HL-60 (cell line): ENCODE data around the gene RTN4RL2.

Source experiments
- DNase-seq, 2 experiments: peaks; one replicate each; pipeline ENCODE4 v3.0.0-alpha.2; 2010 to 2020; ENCODE audit warnings: low read depth in 1 of 2, low spot score in 1 of 2
- H3K27ac ChIP-seq: fragments of 250-450 bp; sonication (Bioruptor Pico); replicated peaks from 2 replicates; pipeline ENCODE4 v1.5.1; 2020; ENCODE audit warnings: mild to moderate bottlenecking, moderate library complexity
- H3K27me3 ChIP-seq: fragments of 250-450 bp; sonication (Bioruptor Pico); 2 replicates; pipeline ENCODE4 v1.5.1; 2021; ENCODE audit warnings: mild to moderate bottlenecking, moderate library complexity; ENCODE audit not compliant: insufficient read depth, poor library complexity, severe bottlenecking
- H3K4me3 ChIP-seq: replicated peaks from 2 replicates; pipeline ENCODE4 v1.5.1; 2011; ENCODE audit warnings: mild to moderate bottlenecking, control low read depth, low read length; ENCODE audit not compliant: insufficient read depth
- CTCF ChIP-seq: IDR thresholded peaks from one replicate; pipeline ENCODE4 v1.5.1; 2011; ENCODE audit warnings: low read length, control low read depth, inconsistent platforms; ENCODE audit not compliant: insufficient read depth
- GABPA ChIP-seq: IDR thresholded peaks from 2 replicates; pipeline ENCODE4 v1.6.1; 2012; ENCODE audit warnings: low read depth
- POLR2AphosphoS5 ChIP-seq: IDR thresholded peaks from 2 replicates; pipeline ENCODE4 v1.6.1; 2012; ENCODE audit warnings: low read depth
- REST ChIP-seq: IDR thresholded peaks from 2 replicates; pipeline ENCODE4 v1.6.1; 2012; ENCODE audit warnings: low read depth; ENCODE audit not compliant: insufficient replicate concordance
- SPI1 ChIP-seq: IDR thresholded peaks from 2 replicates; pipeline ENCODE4 v1.6.1; 2012; ENCODE audit warnings: low read depth, mild to moderate bottlenecking, borderline replicate concordance

The RTN4RL2 gene

GRCh38 chr11:57487920-57488659 lies 27.8 kb downstream of the RTN4RL2 start:
- Histone ChIP-seq H3K27ac (peak overlapping the region; percentile 86), H3K27me3 (no peaks in the 10 kb centered on the region), H3K4me3 (no peak overlapping the region)
- TF ChIP-seq POLR2AphosphoS5 (no peak), CTCF (no peak)
- DNase-seq = no peak

GRCh38 chr11:57490456-57491248 lies 30.3 kb downstream of the RTN4RL2 start:
- Histone ChIP-seq H3K4me3 (no peak overlapping the region), H3K27me3 (no peaks in the 10 kb centered on the region), H3K27ac (0 out of 2 replicates have a peak overlapping the region, but pooled peaks have one; percentile 14)
- DNase-seq = no peak
- TF ChIP-seq SPI1 = no peak
- TF ChIP-seq GABPA = no peak
- TF ChIP-seq POLR2AphosphoS5 = 0 out of 2 replicates have a peak, but pooled peaks have one; percentile 33

GRCh38 chr11:57491371-57492061 lies 31.2 kb downstream of the RTN4RL2 start:
- TF ChIP-seq GABPA (no peak), POLR2AphosphoS5 (peak; percentile 62), REST (no peak), SPI1 (no peak), CTCF (peak; percentile 61)
- DNase-seq = peak in 1 of 2 experiments; percentile 57
- H3K4me3 ChIP-seq = no peak overlapping the region
- H3K27ac ChIP-seq = peak overlapping the region; percentile 28; the same call in 1 of the 2 replicates
- H3K27me3 ChIP-seq = no peaks in the 10 kb centered on the region

- no peaks in the 10 kb centered on the region for H3K27me3 ChIP-seq
- peak overlapping the region; percentile 54 for H3K27ac ChIP-seq
- DNase-seq = peak in 1 of 2 experiments; percentile 48
- no peak for TF ChIP-seq SPI1
- TF ChIP-seq POLR2AphosphoS5 = peak; percentile 24; the same call in 1 of the 2 replicates
- TF ChIP-seq CTCF = peak; percentile 83
- H3K4me3 ChIP-seq = no peak overlapping the region
Measured at GRCh38 chr11:57493507-57494503, 33.5 kb downstream of the RTN4RL2 start.
